ENCODE data around the gene PRR29. TPM values are rescaled to one million over a fixed set of nuclear protein-coding genes. Genes with fewer than 3 reads are reported as not detected.
"Not testable (repeated sequence)": the region's sequence is repeated elsewhere in the genome, so short reads cannot be mapped to it uniquely, and the experiment has no call there.

Gene PRR29
- total RNA-seq, 4 donors from 2014 or later = 1.7 to 5.6 (median 4.2) TPM

- Histone ChIP-seq H3K4me1 (peaks cover 0 to 4% of the 10 kb centered on the region in 2 donors), H3K9me3 (no peaks in the 10 kb centered on the region), H3K27me3 (no peaks in the 10 kb centered on the region), H3K27ac (peak overlapping the region in 2 of 3 donors; percentile 31 to 47), H3K4me3 (replicated peaks in 1 of 3) (no peak overlapping the region), H3K36me3 (no peaks in the 10 kb centered on the region)
- DNase-seq = no peak
- 75 to 78% methylated on average over 3 of the region's 3 CpGs for WGBS, 2 donors
- TF ChIP-seq POLR2A (IDR thresholded peaks at IDR 0.05) (no peak), CTCF (IDR thresholded peaks at IDR 0.05) (no peak)
- intact Hi-C loops (cut with DNase I) = no loop called here
Measured at GRCh38 chr17:64016974-64017373, 18.8 kb downstream of the PRR29 start.

GRCh38 chr17:64017381-64017980, 19.3 kb downstream of the PRR29 start:
- intact Hi-C loops (cut with DNase I) = no loop called here
- WGBS, 2 donors = 83 to 88% methylated on average over 2 of the region's 2 CpGs
- Histone ChIP-seq H3K27ac (peak overlapping the region in 1 of 3 donors; percentile 31), H3K27me3 (no peaks in the 10 kb centered on the region), H3K9me3 (no peaks in the 10 kb centered on the region), H3K36me3 (no peaks in the 10 kb centered on the region), H3K4me3 (replicated peaks in 1 of 3) (no peak overlapping the region), H3K4me1 (peaks cover 0 to 4% of the 10 kb centered on the region in 2 donors)
- TF ChIP-seq POLR2A (IDR thresholded peaks at IDR 0.05) = no peak
- peak in 1 of 6 experiments; percentile 25 for TF ChIP-seq CTCF (IDR thresholded peaks at IDR 0.05)
- no peak for DNase-seq

- WGBS, 2 donors = 79 to 80% methylated on average over 9 of the region's 9 CpGs
- Histone ChIP-seq H3K27ac (peak overlapping the region; percentile 53 to 75 (median 72)), H3K4me3 (replicated peaks in 1 of 3) (peak overlapping the region in 1 of 3 donors; percentile 10)
- H3K4me1 ChIP-seq; DNase-seq; H3K27me3 ChIP-seq; H3K9me3 ChIP-seq; intact Hi-C loops (cut with DNase I); H3K36me3 ChIP-seq: not testable (repeated sequence)
Measured at GRCh38 chr17:64019551-64019961, 21.4 kb downstream of the PRR29 start.

GRCh38 chr17:64020056-64020766, 22.1 kb downstream of the PRR29 start, which contains the start of gene ICAM2:
TSS of gene ICAM2 (minus strand) at chr17:64020633. CDS start at chr17:64006691, 13,942 bp downstream.
- intact Hi-C loops (cut with DNase I) = loop anchor here (10.0 kb wide), 1 partner anchor 115 kb away; the partner anchor contains the start of gene ERN1
- Histone ChIP-seq H3K27ac (peak within 1 kb of the TSS; percentile 53 to 75 (median 72)), H3K27me3 (no peaks in the 10 kb centered on the region), H3K4me1 (peaks cover 0 to 5% of the 10 kb centered on the region in 2 donors), H3K4me3 (replicated peaks in 1 of 3) (peak within 1 kb of the TSS in 1 of 3 donors; percentile 10), H3K9me3 (no peaks in the 10 kb centered on the region), H3K36me3 (no peaks in the 10 kb centered on the region)
- 36 to 38% methylated on average over 23 of the region's 23 CpGs for WGBS, 2 donors
- TF ChIP-seq POLR2A (IDR thresholded peaks at IDR 0.05) (peak in 1 of 2 donors; percentile 33), CTCF (IDR thresholded peaks at IDR 0.05) (no peak)
- DNase-seq = peak; percentile 50 to 53

GRCh38 chr17:64022611-64023063, 24.5 kb downstream of the PRR29 start:
- peaks cover 0 to 10% of the 10 kb centered on the region in 2 donors for H3K4me1 ChIP-seq
- H3K9me3 ChIP-seq = no peaks in the 10 kb centered on the region
- DNase-seq = peak; percentile 50 to 61
- WGBS, 2 donors = 61 to 68% methylated on average over 5 of the region's 5 CpGs
- H3K27me3 ChIP-seq = no peaks in the 10 kb centered on the region
- intact Hi-C loops (cut with DNase I) = loop anchor here (10.0 kb wide), 1 partner anchor 112 kb away; the partner anchor contains the start of gene ERN1
- no peak overlapping the region for H3K4me3 ChIP-seq (replicated peaks in 1 of 3)
- H3K27ac ChIP-seq = no peak overlapping the region
- TF ChIP-seq POLR2A (IDR thresholded peaks at IDR 0.05) = no peak
- no peak for TF ChIP-seq CTCF (IDR thresholded peaks at IDR 0.05)
- H3K36me3 ChIP-seq = no peaks in the 10 kb centered on the region
